Smooth muscle cell (in vitro differentiated cells): ENCODE measurements around the gene PAXX. TPM values are rescaled to one million over a fixed set of nuclear protein-coding genes. Genes with fewer than 3 reads are reported as not detected.

Experiments used
- DNase-seq: peaks from one replicate; lab custom pipeline; 2025; ENCODE audit not compliant: unreplicated experiment; lab: John Stamatoyannopoulos, UW
- H2AFZ ChIP-seq: fragments of 200-600 bp; sonication (generic); 2 replicates; pipeline ENCODE4 v1.6.0; 2016; ENCODE audit warnings: antibody characterized with exemption, low read depth, mild to moderate bottlenecking
- H3F3A ChIP-seq: fragments of 200-600 bp; sonication (generic); 2 replicates; pipeline ENCODE4 v1.6.0; 2017; ENCODE audit warnings: antibody characterized with exemption, low read depth
- H3K27ac ChIP-seq: fragments of 200-600 bp; sonication (generic); 2 replicates; pipeline ENCODE4 v1.5.1; 2016; ENCODE audit warnings: low read depth, mild to moderate bottlenecking
- H3K27me3 ChIP-seq: fragments of 200-600 bp; sonication (generic); 2 replicates; pipeline ENCODE4 v1.6.1; 2016; ENCODE audit warnings: low read depth, mild to moderate bottlenecking
- H3K36me3 ChIP-seq: fragments of 200-600 bp; sonication (generic); 2 replicates; pipeline ENCODE4 v1.5.1; 2016; ENCODE audit warnings: low read depth
- H3K4me1 ChIP-seq: fragments of 200-600 bp; sonication (generic); 2 replicates; pipeline ENCODE4 v1.5.1; 2016; ENCODE audit warnings: low read depth
- H3K4me2 ChIP-seq: fragments of 200-600 bp; sonication (generic); 2 replicates; pipeline ENCODE4 v1.6.0; 2016; ENCODE audit warnings: mild to moderate bottlenecking
- H3K4me3 ChIP-seq: fragments of 200-600 bp; sonication (generic); 2 replicates; pipeline ENCODE4 v1.5.1; 2016; ENCODE audit warnings: mild to moderate bottlenecking
- H3K79me2 ChIP-seq: fragments of 200-600 bp; sonication (generic); 2 replicates; pipeline ENCODE4 v1.6.0; 2016; ENCODE audit warnings: low read depth, mild to moderate bottlenecking
- H3K9ac ChIP-seq: fragments of 200-600 bp; sonication (generic); 2 replicates; pipeline ENCODE4 v1.6.0; 2016; ENCODE audit warnings: low read depth
- H3K9me3 ChIP-seq: fragments of 200-600 bp; sonication (generic); replicated peaks from 2 replicates; pipeline ENCODE4 v1.5.1; 2016; ENCODE audit warnings: low read depth
- H4K20me1 ChIP-seq: fragments of 200-600 bp; sonication (generic); 2 replicates; pipeline ENCODE4 v1.6.0; 2016; ENCODE audit warnings: low read depth
- WGBS: methylation state at CpG from one replicate; pipeline ENCODE4 v1.1.7; 2016; ENCODE audit warnings: low lambda C conversion rate; 5-methylcytosine and 5-hydroxymethylcytosine counted together
- polyA plus RNA-seq: library from polyadenylated mRNA; unstranded; fragments of >200 nt; fragmentation: Nextera tagmentation; extraction: Ambion mirVana; gene quantifications from 2 replicates; pipeline ENCODE4 v1.2.1, GENCODE V29; 2016
- total RNA-seq: library from RNA; depleted of rRNA; stranded (reverse); fragments of >200 nt; gene quantifications from 2 replicates; pipeline ENCODE4 v1.2.3, GENCODE V29; 2014
- TF ChIP-seq, protein P1 (sequence below): fragments of 200-600 bp; sonication (generic); IDR thresholded peaks from 2 replicates; pipeline ENCODE4 v1.5.1; 2017; ENCODE audit warnings: borderline replicate concordance, mild to moderate bottlenecking, antibody characterized with exemption; ENCODE audit not compliant: insufficient read depth, poor library complexity, severe bottlenecking

PAXX gene
- total and polyA plus RNA-seq, 2 experiments from 2014 or later: 27.4 to 62.0 TPM

DNA sequence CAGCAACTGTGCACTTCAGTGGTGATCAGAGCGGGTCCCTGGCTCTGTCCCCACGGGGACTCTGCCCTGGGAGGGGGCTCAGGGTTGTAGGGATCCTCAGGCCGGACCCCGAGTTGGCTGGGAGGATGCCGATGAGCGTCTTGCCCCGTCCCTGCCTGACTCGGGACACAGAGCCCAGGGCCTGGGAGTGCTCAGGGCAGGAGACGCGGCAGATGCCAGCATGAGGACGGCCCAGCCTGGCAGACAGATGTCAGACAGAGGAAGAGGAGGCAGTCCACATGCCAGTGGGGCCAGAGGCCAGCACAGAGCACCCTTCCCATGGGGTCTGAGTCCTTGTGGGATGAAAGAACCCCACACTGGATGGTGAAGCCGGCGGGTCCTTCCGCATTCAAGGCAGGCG, 28.9 kb upstream of the PAXX start:
- no peaks in the 10 kb centered on the region for H4K20me1 ChIP-seq
- no peak overlapping the region for H3K27ac ChIP-seq
- H3K27me3 ChIP-seq: no peaks in the 10 kb centered on the region
- H3K9me3 ChIP-seq: no peaks in the 10 kb centered on the region
- H3K36me3 ChIP-seq: no peaks in the 10 kb centered on the region
- TF ChIP-seq, protein P1, sequence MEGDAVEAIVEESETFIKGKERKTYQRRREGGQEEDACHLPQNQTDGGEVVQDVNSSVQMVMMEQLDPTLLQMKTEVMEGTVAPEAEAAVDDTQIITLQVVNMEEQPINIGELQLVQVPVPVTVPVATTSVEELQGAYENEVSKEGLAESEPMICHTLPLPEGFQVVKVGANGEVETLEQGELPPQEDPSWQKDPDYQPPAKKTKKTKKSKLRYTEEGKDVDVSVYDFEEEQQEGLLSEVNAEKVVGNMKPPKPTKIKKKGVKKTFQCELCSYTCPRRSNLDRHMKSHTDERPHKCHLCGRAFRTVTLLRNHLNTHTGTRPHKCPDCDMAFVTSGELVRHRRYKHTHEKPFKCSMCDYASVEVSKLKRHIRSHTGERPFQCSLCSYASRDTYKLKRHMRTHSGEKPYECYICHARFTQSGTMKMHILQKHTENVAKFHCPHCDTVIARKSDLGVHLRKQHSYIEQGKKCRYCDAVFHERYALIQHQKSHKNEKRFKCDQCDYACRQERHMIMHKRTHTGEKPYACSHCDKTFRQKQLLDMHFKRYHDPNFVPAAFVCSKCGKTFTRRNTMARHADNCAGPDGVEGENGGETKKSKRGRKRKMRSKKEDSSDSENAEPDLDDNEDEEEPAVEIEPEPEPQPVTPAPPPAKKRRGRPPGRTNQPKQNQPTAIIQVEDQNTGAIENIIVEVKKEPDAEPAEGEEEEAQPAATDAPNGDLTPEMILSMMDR: no peak
- no peak overlapping the region for H2AFZ ChIP-seq
- 75% methylated on average over 15 of the region's 15 CpGs for WGBS
- H3K9ac ChIP-seq: no peak overlapping the region
- no peaks in the 10 kb centered on the region for H3K4me1 ChIP-seq
- no peak overlapping the region for H3K4me3 ChIP-seq
- H3F3A ChIP-seq: no peaks in the 10 kb centered on the region
- DNase-seq: no peak
- H3K79me2 ChIP-seq: no peaks in the 10 kb centered on the region
- peak overlapping the region; percentile 59 for H3K4me2 ChIP-seq

DNA sequence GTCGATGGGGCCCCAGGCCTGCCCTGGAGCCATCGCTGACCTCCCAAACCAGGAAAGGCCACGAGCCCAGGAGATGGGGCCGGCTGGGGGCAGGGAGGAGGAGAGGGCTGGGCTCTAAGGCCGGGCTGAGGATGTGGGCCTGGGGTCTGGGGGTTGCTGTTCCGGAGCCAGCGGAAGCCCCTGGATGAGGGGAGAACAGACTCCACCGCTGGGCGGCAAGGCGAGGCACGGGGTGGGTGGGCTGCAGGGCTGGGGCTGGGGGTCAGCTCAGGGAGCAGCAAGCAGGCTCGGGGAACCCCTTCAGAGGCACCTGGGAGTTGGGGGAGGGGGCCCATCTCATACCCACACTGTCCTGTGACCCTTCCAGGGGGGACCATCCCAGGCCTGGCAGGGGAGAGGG, 28.5 kb upstream of the PAXX start:
- WGBS: 95% methylated on average over 12 of the region's 12 CpGs
- H3K9me3 ChIP-seq: no peaks in the 10 kb centered on the region
- TF ChIP-seq, protein P1: no peak
- H3K27me3 ChIP-seq: no peaks in the 10 kb centered on the region
- no peaks in the 10 kb centered on the region for H4K20me1 ChIP-seq
- H3K79me2 ChIP-seq: no peaks in the 10 kb centered on the region
- H3K27ac ChIP-seq: no peak overlapping the region
- DNase-seq: no peak
- no peak overlapping the region for H3K9ac ChIP-seq
- no peaks in the 10 kb centered on the region for H3F3A ChIP-seq
- no peaks in the 10 kb centered on the region for H3K4me1 ChIP-seq
- H3K36me3 ChIP-seq: no peaks in the 10 kb centered on the region
- H3K4me2 ChIP-seq: peak overlapping the region; percentile 59
- no peak overlapping the region for H2AFZ ChIP-seq
- no peak overlapping the region for H3K4me3 ChIP-seq

- Histone ChIP-seq H4K20me1 (no peaks in the 10 kb centered on the region), H3K4me2 (no peak overlapping the region), H3F3A (no peaks in the 10 kb centered on the region), H3K4me3 (no peak overlapping the region), H3K27ac (no peak overlapping the region), H2AFZ (no peak overlapping the region), H3K36me3 (no peaks in the 10 kb centered on the region), H3K9ac (no peak overlapping the region), H3K79me2 (no peaks in the 10 kb centered on the region), H3K9me3 (no peaks in the 10 kb centered on the region), H3K4me1 (no peaks in the 10 kb centered on the region), H3K27me3 (no peaks in the 10 kb centered on the region)
- TF ChIP-seq, protein P1: no peak
- WGBS: 84% methylated on average over 22 of the region's 22 CpGs
- DNase-seq: no peak
These were observed 28.0 kb upstream of the PAXX start for GRCh38 chr9:136964171-136964689.

DNA sequence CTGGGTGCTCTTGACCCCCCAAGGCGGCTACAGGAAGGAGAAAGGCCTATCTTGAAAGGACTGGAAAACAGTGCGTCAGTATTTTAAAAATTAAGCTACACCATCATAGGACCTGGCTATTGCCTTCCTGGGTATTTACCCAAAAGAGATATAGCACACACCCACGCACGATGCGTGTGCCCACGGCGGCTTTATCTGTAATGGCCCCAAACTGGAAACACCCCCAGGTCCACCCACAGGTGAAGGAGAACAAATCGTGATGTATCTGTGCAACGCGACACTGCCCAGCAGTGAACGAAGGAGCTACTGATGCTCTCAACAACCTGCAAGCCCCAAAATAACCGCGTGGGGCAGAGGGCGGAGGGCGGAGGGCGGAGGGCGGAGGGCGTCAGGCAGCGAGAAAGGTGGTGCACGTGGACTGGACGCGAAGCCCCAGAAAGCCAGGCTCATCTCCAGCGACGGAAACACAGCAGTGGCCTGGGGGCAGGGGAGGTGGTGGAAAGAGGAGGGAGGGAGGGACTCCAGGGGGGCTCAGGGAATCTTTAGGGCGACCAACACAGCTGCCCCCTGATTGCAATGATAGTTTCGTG, 27.3 kb upstream of the PAXX start:
- Histone ChIP-seq H3F3A (no peaks in the 10 kb centered on the region), H3K36me3 (no peaks in the 10 kb centered on the region), H3K27me3 (no peaks in the 10 kb centered on the region), H3K9ac (no peak overlapping the region), H3K9me3 (no peaks in the 10 kb centered on the region), H3K4me2 (no peak overlapping the region), H2AFZ (no peak overlapping the region), H3K4me1 (no peaks in the 10 kb centered on the region), H3K4me3 (no peak overlapping the region), H3K79me2 (no peaks in the 10 kb centered on the region), H4K20me1 (no peaks in the 10 kb centered on the region), H3K27ac (no peak overlapping the region)
- WGBS: 89% methylated on average over 21 of the region's 26 CpGs
- DNase-seq: no peak
- TF ChIP-seq, protein P1: no peak
